ENCODE data around the gene JAG2. TPM values are rescaled to one million over a fixed set of nuclear protein-coding genes. Genes with fewer than 3 reads are reported as not detected.

JAG2 gene
- total and polyA plus RNA-seq, 2 of the 4 experiments (the other 2 are of a cell fraction), result 0.18 to 0.58 TPM

DNA sequence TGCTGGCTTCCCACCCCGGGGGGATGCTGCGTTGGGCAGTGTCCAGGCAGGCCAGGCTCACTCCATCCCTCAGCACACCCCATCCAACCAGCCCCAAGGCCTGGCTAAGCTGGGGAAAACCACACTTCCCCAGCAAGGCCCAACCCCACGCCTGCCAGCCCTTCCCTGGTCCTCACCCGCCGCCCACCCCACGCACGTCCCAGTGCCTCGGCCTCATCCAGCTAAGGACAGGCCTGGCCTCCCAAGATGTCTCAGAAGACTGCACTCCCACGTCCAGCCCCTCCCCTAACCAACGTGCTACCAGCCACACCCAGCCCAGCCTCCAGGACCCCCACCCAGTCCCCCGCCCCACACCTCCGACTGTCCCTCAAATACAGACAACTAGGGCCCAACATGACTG, 9.8 kb downstream of the JAG2 start:
- CTCF ChIA-PET, result no interaction called here
- intact Hi-C loops (cut with micrococcal nuclease) (no loop called here), dilution Hi-C loops (cut with HindIII; ENCODE audit: low sequenced_read_pairs, unreplicated experiment) (no loop called here)

More for the DNA sequence above, 9.8 kb downstream of the JAG2 start:
- H2AK9ac ChIP-seq (replicated peaks; ENCODE audit: low read depth, low read length, poor library complexity), result no peak overlapping the region
- no peak overlapping the region for H3K14ac ChIP-seq (replicated peaks; ENCODE audit: low read depth, low read length)
- H3K9ac ChIP-seq (ENCODE audit: low read depth, low read length), result no peak overlapping the region
- TF ChIP-seq FOS (IDR thresholded peaks at IDR 0.05; ENCODE audit: low read depth, low read length), result no peak
- no peak for TF ChIP-seq BHLHE40 (IDR thresholded peaks at IDR 0.05; ENCODE audit: low read depth, low read length)
- TF ChIP-seq, protein P1, sequence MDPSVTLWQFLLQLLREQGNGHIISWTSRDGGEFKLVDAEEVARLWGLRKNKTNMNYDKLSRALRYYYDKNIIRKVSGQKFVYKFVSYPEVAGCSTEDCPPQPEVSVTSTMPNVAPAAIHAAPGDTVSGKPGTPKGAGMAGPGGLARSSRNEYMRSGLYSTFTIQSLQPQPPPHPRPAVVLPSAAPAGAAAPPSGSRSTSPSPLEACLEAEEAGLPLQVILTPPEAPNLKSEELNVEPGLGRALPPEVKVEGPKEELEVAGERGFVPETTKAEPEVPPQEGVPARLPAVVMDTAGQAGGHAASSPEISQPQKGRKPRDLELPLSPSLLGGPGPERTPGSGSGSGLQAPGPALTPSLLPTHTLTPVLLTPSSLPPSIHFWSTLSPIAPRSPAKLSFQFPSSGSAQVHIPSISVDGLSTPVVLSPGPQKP (IDR thresholded peaks at IDR 0.05; ENCODE audit: borderline replicate concordance, low read depth, low read length), result no peak
- no peak for TF ChIP-seq RFX5 (IDR thresholded peaks at IDR 0.05; ENCODE audit: low read depth, low read length)
- no peak for TF ChIP-seq CHD1 (IDR thresholded peaks at IDR 0.05; ENCODE audit: low read depth, low read length)
- no peak overlapping the region for H2BK5ac ChIP-seq (ENCODE audit: low read depth, low read length, poor library complexity, severe bottlenecking)
- no peak overlapping the region for H2BK20ac ChIP-seq (ENCODE audit: low read depth, low read length)
- no peaks in the 10 kb centered on the region for H3K9me3 ChIP-seq (ENCODE audit: control insufficient read depth, insufficient read depth, low read length)
- WGBS, 2 experiments (ENCODE audit: extremely low coverage in 2 of 2, insufficient read length in 1 of 2), result 60% methylated on average over 7 of the region's 12 CpGs; no CpG with 5 or more reads in 1 of the 2 experiments
- H3K23ac ChIP-seq (ENCODE audit: low read depth, low read length), result no peak overlapping the region
- no peak overlapping the region for H3K4me3 ChIP-seq (ENCODE audit: insufficient read depth, low read depth, low read length)
- H3K4me2 ChIP-seq (ENCODE audit: low read depth, low read length), result no peak overlapping the region
- H3K27me3 ChIP-seq (ENCODE audit: control insufficient read depth, insufficient read depth, low read length), result peaks cover 8% of the 10 kb centered on the region; the same call in 1 of the 2 replicates
- no peak overlapping the region for H2BK120ac ChIP-seq (ENCODE audit: low read depth, low read length)
- no peaks in the 10 kb centered on the region for H4K20me1 ChIP-seq (ENCODE audit: insufficient read depth, low read length)
- no peak overlapping the region for H3K27ac ChIP-seq (ENCODE audit: insufficient read depth, low read length)
- H3K4me1 ChIP-seq (ENCODE audit: control insufficient read depth, insufficient read depth, low read length), result no peaks in the 10 kb centered on the region
- no TSS peak for BruUV-seq (replicated peaks)
- H3K9me1 ChIP-seq (ENCODE audit: insufficient read depth, low read length), result no peaks in the 10 kb centered on the region
- H2AK5ac ChIP-seq (ENCODE audit: low read depth, low read length), result no peak overlapping the region
- no peak overlapping the region for H4K8ac ChIP-seq (ENCODE audit: low read depth in 2 of 2, low read length in 2 of 2)
- no peaks in the 10 kb centered on the region for H3K79me1 ChIP-seq (ENCODE audit: low read depth in 1 of 2, low read length in 2 of 2)
- no peaks in the 10 kb centered on the region for H3K36me3 ChIP-seq (ENCODE audit: control insufficient read depth, insufficient read depth, low read length)
- no peak overlapping the region for H4K5ac ChIP-seq (ENCODE audit: low read depth, low read length)
- H3K18ac ChIP-seq (ENCODE audit: low read depth, low read length), result no peak overlapping the region
- DNase-seq (no peak), ATAC-seq (ENCODE audit: low read depth) (no peak)
- H2BK15ac ChIP-seq (ENCODE audit: low read depth, low read length), result no peak overlapping the region
- H3K4ac ChIP-seq (ENCODE audit: low read depth, low read length), result no peak overlapping the region
- H3K56ac ChIP-seq (ENCODE audit: extremely low read depth, insufficient read depth, low read length), result no peak overlapping the region
- H2AFZ ChIP-seq (replicated peaks; ENCODE audit: low read length, poor library complexity), result no peak overlapping the region
- in situ Hi-C loops (cut with MboI; ENCODE audit: low sequenced_read_pairs), result no loop called here
- no peak overlapping the region for H4K91ac ChIP-seq (ENCODE audit: insufficient read depth, low read depth, low read length)
- POLR2A ChIA-PET (ENCODE audit: unreplicated experiment), result no interaction called here

Data from IMR-90 (cell line).